NT2/D1 (cell line): ENCODE data around the gene ACTR2.

Experiments
- SUZ12 ChIP-seq: IDR thresholded peaks from 2 replicates; pipeline ENCODE4 v1.6.1; 2011; ENCODE audit not compliant: insufficient read length, insufficient read depth; ENCODE audit errors: extremely low read depth
- YY1 ChIP-seq: IDR thresholded peaks from 2 replicates; pipeline ENCODE4 v1.6.1; 2011; ENCODE audit not compliant: insufficient read length, insufficient read depth

DNA sequence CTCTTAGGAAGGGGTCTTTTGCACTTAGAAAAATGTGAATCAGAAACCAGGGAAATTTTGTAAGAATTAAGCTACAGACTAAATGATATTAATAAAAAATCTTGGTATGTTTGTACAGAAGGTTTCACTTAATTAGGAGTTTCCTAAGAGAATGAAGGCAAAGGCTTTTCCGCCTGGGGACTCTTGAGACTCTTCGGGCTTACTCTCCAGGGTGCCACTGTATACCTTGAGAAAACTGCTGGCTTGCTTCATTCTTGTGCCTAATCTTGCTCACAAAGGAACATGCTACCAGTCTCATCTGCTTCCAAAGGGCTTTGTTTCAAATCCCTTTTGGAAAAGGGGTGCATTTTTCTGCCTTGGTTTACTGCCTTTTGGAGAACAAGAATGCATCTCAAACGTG lies 49.5 kb downstream of the ACTR2 start:
- TF ChIP-seq SUZ12 = no peak
- TF ChIP-seq YY1 = no peak
